Hepatocyte (in vitro differentiated cells): ENCODE measurements around the gene IDI1.

Experiments
- EZH2 ChIP-seq: fragments of 200-600 bp; sonication (generic); IDR thresholded peaks from 2 replicates; pipeline ENCODE4 v1.6.1; 2016; ENCODE audit warnings: antibody characterized with exemption, mild to moderate bottlenecking, borderline replicate concordance
- EZH2phosphoT487 ChIP-seq: fragments of 200-600 bp; sonication (generic); IDR thresholded peaks from one replicate; pipeline ENCODE4 v1.6.1; 2018; ENCODE audit warnings: antibody characterized with exemption, mild to moderate bottlenecking, low read depth, moderate library complexity; ENCODE audit not compliant: unreplicated experiment, severe bottlenecking
- TF ChIP-seq, protein P1 (sequence below): fragments of 200-600 bp; sonication (generic); IDR thresholded peaks from 2 replicates; pipeline ENCODE4 v1.5.1; 2016; ENCODE audit warnings: antibody characterized with exemption, mild to moderate bottlenecking; ENCODE audit not compliant: poor library complexity

DNA sequence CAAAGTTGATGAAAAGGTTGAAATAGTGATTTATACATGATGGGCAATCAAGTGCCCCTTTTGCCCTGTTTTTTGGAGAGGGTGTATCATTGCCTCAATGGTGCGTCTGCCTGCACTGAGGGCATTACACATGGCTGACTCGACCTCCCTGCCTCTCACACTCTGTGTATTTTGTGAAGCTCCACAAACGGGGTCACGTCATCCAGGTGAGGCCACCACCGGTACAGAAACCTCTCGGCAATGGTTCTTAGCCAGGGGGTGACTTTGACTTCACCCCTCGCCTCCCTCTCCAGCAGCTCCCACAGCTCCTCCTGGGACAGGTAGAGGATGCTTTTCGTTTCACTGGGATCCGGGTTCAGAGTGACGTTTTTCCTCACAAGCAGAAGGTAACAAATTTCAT is 29.6 kb downstream of the IDI1 start:
- TF ChIP-seq, protein P1, sequence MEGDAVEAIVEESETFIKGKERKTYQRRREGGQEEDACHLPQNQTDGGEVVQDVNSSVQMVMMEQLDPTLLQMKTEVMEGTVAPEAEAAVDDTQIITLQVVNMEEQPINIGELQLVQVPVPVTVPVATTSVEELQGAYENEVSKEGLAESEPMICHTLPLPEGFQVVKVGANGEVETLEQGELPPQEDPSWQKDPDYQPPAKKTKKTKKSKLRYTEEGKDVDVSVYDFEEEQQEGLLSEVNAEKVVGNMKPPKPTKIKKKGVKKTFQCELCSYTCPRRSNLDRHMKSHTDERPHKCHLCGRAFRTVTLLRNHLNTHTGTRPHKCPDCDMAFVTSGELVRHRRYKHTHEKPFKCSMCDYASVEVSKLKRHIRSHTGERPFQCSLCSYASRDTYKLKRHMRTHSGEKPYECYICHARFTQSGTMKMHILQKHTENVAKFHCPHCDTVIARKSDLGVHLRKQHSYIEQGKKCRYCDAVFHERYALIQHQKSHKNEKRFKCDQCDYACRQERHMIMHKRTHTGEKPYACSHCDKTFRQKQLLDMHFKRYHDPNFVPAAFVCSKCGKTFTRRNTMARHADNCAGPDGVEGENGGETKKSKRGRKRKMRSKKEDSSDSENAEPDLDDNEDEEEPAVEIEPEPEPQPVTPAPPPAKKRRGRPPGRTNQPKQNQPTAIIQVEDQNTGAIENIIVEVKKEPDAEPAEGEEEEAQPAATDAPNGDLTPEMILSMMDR = no peak
- no peak for TF ChIP-seq EZH2
- no peak for TF ChIP-seq EZH2phosphoT487
